A673 (cell line): ENCODE measurements around the gene FBLN2. TPM values are rescaled to one million over a fixed set of nuclear protein-coding genes. Genes with fewer than 3 reads are reported as not detected.

ENCODE experiments used
- BruUV-seq: library from RNA; stranded (reverse); fragments of 400-500 nt; replicated peaks from 2 replicates; lab custom pipeline; 2021; lab: Mats Ljungman, UMichigan
- CTCF ChIA-PET: fragments of 300-600 bp; sonication (Branson Sonifier 250); formaldehyde crosslinking; loops from one replicate; lab custom pipeline; 2022; ENCODE audit warnings: antibody characterized with exemption; lab: Charles Lee
- POLR2A ChIA-PET: fragments of 300-600 bp; sonication (Branson Sonifier 250); formaldehyde crosslinking; loops from one replicate; lab custom pipeline; 2022; ENCODE audit warnings: antibody characterized with exemption; ENCODE audit not compliant: low non-redundant PET; lab: Charles Lee
- DNase-seq: peaks from one replicate; pipeline ENCODE4 v3.0.0-alpha.2; 2015; ENCODE audit warnings: low spot score
- H3K27ac ChIP-seq: fragments of 200-600 bp; sonication (generic); 2 replicates; pipeline ENCODE4 v1.5.1; 2016; ENCODE audit warnings: mixed run types, low read depth, mild to moderate bottlenecking, mixed read lengths, antibody characterized with exemption, low read length; ENCODE audit not compliant: poor library complexity, severe bottlenecking
- H3K27me3 ChIP-seq: fragments of 200-600 bp; sonication (generic); replicated peaks from 2 replicates; pipeline ENCODE4 v1.6.1; 2017; ENCODE audit warnings: mixed run types, low read depth, mild to moderate bottlenecking, mixed read lengths, antibody characterized with exemption, low read length; ENCODE audit not compliant: insufficient read depth, poor library complexity
- H3K36me3 ChIP-seq: fragments of 200-600 bp; sonication (generic); 2 replicates; pipeline ENCODE4 v1.6.1; 2016; ENCODE audit warnings: mixed run types, mild to moderate bottlenecking, mixed read lengths, antibody characterized with exemption, low read length; ENCODE audit not compliant: insufficient read depth, poor library complexity, severe bottlenecking
- H3K4me1 ChIP-seq: fragments of 200-600 bp; sonication (generic); 2 replicates; pipeline ENCODE4 v1.6.1; 2017; ENCODE audit warnings: mixed run types, mild to moderate bottlenecking, mixed read lengths, antibody characterized with exemption, low read length; ENCODE audit not compliant: insufficient read depth, poor library complexity, severe bottlenecking
- H3K4me3 ChIP-seq: fragments of 200-600 bp; sonication (generic); 2 replicates; pipeline ENCODE4 v1.5.1; 2016; ENCODE audit warnings: low read depth, mixed run types, mild to moderate bottlenecking, mixed read lengths, low read length; ENCODE audit not compliant: poor library complexity, severe bottlenecking
- H3K9me3 ChIP-seq: fragments of 200-600 bp; sonication (generic); 2 replicates; pipeline ENCODE4 v1.6.1; 2016; ENCODE audit warnings: mixed run types, low read depth, mild to moderate bottlenecking, mixed read lengths, antibody characterized with exemption, low read length; ENCODE audit not compliant: poor library complexity, severe bottlenecking
- EZH2 ChIP-seq: fragments of 200-600 bp; sonication (generic); IDR thresholded peaks from 2 replicates; pipeline ENCODE4 v1.6.1; 2017; ENCODE audit warnings: borderline replicate concordance, low read depth, mild to moderate bottlenecking, mixed read lengths, antibody characterized with exemption, low read length; ENCODE audit not compliant: poor library complexity, severe bottlenecking
- intact Hi-C: fragments of 100-400 bp; cut with micrococcal nuclease; formaldehyde crosslinking; loops from one replicate; pipeline ENCODE4 v1.10.0; 2022; ENCODE audit not compliant: unreplicated experiment
- total RNA-seq: library from RNA; stranded (reverse); gene quantifications from 2 replicates; pipeline ENCODE4 v1.2.3, GENCODE V29; 2021
- TF ChIP-seq, protein P1 (sequence below): fragments of 300-800, 200-600 bp; sonication (generic); conservative IDR thresholded peaks from 2 replicates; pipeline ENCODE4 v1.5.1; 2017; ENCODE audit warnings: low read depth, mild to moderate bottlenecking, antibody characterized with exemption, low read length, moderate library complexity, mixed read lengths

Gene FBLN2
- total RNA-seq, 1 experiment from 2014 or later, result 0.71 TPM

DNA sequence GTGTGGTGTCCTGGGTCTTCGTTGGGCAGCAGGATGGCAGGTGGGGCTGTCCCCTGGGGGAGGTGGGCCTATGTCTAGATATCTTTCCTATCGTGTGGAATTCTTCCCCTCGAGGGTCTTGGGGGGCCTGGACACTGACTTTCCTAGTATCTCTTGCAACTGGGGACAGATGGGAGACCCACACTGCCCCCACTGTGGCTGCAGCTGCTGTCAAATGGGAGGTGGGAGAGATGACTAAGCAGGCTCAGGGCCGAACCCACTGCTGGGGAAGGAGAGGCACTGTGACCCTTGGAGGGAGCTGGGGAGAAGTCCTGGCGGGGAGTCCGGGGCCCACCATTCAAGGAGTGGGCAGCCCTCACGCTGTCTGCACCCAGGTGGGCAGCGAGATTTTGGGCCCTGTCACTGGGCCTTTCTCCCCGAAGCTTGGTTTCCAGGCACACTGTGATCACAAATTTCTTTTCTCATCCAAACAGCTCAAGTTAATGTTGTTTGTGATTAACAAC is 2.9 kb upstream of the FBLN2 start:
- CTCF ChIA-PET, result no interaction called here
- Histone ChIP-seq H3K27me3 (no peaks in the 10 kb centered on the region), H3K4me3 (no peak overlapping the region), H3K9me3 (no peaks in the 10 kb centered on the region), H3K27ac (no peak overlapping the region), H3K36me3 (no peaks in the 10 kb centered on the region), H3K4me1 (no peaks in the 10 kb centered on the region)
- POLR2A ChIA-PET, result no interaction called here
- BruUV-seq, result no TSS peak
- intact Hi-C loops, result no loop called here
- no peak for TF ChIP-seq EZH2
- TF ChIP-seq, protein P1, sequence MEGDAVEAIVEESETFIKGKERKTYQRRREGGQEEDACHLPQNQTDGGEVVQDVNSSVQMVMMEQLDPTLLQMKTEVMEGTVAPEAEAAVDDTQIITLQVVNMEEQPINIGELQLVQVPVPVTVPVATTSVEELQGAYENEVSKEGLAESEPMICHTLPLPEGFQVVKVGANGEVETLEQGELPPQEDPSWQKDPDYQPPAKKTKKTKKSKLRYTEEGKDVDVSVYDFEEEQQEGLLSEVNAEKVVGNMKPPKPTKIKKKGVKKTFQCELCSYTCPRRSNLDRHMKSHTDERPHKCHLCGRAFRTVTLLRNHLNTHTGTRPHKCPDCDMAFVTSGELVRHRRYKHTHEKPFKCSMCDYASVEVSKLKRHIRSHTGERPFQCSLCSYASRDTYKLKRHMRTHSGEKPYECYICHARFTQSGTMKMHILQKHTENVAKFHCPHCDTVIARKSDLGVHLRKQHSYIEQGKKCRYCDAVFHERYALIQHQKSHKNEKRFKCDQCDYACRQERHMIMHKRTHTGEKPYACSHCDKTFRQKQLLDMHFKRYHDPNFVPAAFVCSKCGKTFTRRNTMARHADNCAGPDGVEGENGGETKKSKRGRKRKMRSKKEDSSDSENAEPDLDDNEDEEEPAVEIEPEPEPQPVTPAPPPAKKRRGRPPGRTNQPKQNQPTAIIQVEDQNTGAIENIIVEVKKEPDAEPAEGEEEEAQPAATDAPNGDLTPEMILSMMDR, result no peak
- DNase-seq, result no peak

DNA sequence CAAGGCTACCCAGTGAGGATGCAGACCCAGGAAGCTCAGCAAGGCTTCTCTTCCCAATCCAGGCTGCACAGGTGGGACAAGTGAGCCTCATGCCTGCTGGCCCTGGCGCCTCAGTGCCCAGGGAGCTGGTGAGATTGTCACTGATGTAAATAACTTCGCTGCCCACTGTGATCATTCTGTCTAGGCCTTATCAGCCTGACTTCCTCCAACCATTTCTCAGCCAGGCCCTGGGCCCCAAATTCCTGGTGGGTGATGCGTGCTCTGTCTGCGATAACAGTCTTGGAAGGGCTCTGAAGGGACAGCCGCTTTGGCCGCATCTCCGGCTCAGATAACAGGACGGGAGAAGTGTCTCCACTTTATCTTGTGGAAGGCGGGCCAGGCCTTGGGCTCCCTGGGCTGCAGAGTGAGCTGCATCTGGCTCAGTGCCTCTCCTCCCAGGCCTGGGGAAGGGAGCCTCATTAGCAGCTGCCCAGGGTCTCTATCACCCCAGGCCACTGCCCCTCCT is 2.2 kb upstream of the FBLN2 start:
- no peak for TF ChIP-seq EZH2
- TF ChIP-seq, protein P1, result no peak
- H3K9me3 ChIP-seq, result no peaks in the 10 kb centered on the region
- H3K27ac ChIP-seq, result no peak overlapping the region
- ChIA-PET POLR2A (no interaction called here), CTCF (no interaction called here)
- DNase-seq, result no peak
- H3K4me1 ChIP-seq, result no peaks in the 10 kb centered on the region
- BruUV-seq, result no TSS peak
- intact Hi-C loops, result no loop called here
- H3K36me3 ChIP-seq, result no peaks in the 10 kb centered on the region
- no peaks in the 10 kb centered on the region for H3K27me3 ChIP-seq
- H3K4me3 ChIP-seq, result no peak overlapping the region

DNA sequence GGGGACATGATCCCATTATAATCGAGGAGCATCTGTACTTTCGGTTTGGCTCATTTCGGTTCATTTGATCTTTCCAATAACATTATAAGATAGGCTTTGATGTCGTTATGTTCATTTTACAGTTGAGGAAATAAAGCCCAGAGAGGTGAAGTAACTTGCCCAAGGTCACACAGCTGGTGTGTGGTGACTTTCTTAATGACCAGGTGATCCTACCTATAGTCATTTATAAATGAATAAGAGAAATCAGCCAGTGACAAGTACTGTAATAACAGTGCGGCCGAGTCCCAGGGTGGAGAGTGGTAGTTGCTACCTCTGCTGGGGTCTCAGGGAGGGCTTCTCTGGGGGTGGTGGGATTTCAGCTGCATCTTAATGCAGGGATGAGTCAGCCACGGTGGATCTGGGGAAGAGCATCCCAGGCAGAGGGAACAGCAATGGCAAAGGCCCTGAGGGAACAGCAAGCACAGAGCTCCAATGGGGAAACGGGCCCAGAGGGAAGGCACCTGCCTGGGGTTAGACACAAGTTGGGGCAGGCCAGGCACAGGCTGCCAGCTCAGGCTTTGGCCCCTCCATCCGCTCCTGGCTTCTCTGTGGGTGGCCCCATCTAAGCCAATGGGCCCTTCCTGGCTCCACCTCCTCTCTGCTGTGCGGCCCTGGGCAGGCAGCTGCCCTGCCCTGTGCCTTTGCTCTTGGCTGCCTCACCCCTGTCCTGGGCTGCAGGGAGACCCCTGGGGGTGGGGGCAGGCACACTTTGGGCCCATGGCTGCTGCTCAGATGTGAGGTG is 1.1 kb upstream of the FBLN2 start:
- intact Hi-C loops, result no loop called here
- Histone ChIP-seq H3K9me3 (no peaks in the 10 kb centered on the region), H3K27ac (no peak overlapping the region), H3K4me1 (no peaks in the 10 kb centered on the region), H3K4me3 (no peak overlapping the region), H3K27me3 (no peaks in the 10 kb centered on the region), H3K36me3 (no peaks in the 10 kb centered on the region)
- ChIA-PET CTCF (no interaction called here), POLR2A (no interaction called here)
- BruUV-seq, result no TSS peak
- DNase-seq, result no peak
- TF ChIP-seq, protein P1, result no peak
- no peak for TF ChIP-seq EZH2
